GM23248 (cell line): ENCODE data around the gene C18orf63.

Experiments
- EZH2 ChIP-seq: fragments of 200-600 bp; sonication (generic); IDR thresholded peaks from 2 replicates; pipeline ENCODE4 v1.6.1; 2018; ENCODE audit warnings: antibody characterized with exemption, mild to moderate bottlenecking; ENCODE audit not compliant: insufficient read depth, poor library complexity, severe bottlenecking
- EZH2phosphoT487 ChIP-seq: fragments of 200-600 bp; sonication (generic); IDR thresholded peaks from 2 replicates; pipeline ENCODE4 v1.6.1; 2018; ENCODE audit warnings: antibody characterized with exemption, moderate library complexity, mild to moderate bottlenecking, low read depth; ENCODE audit not compliant: insufficient read depth

GRCh38 chr18:74278058-74278457, 37.6 kb upstream of the C18orf63 start:
- TF ChIP-seq EZH2, result no peak
- TF ChIP-seq EZH2phosphoT487, result no peak
